HepG2 (cell line): ENCODE data around the gene PLPP3. TPM values are rescaled to one million over a fixed set of nuclear protein-coding genes. Genes with fewer than 3 reads are reported as not detected.
A peak's percentile ranks its signal among the peaks of the same experiment; 100 is the strongest.

Source experiments
- ARNT ChIP-seq: fragments of 450-650 bp; IDR thresholded peaks from 2 replicates; pipeline ENCODE4 v1.6.1; 2017
- BHLHE40 ChIP-seq: IDR thresholded peaks from 2 replicates; pipeline ENCODE4 v1.6.1; 2011; ENCODE audit warnings: low read length, improper control_type of control experiment
- BRCA1 ChIP-seq: sonication (generic); formaldehyde crosslinking; IDR thresholded peaks from 2 replicates; pipeline ENCODE4 v1.4.0; 2020; ENCODE audit warnings: missing genetic modification reagents
- HES4 ChIP-seq: sonication (generic); formaldehyde crosslinking; IDR thresholded peaks from 2 replicates; pipeline ENCODE4 v1.9.0; 2021; ENCODE audit warnings: mild to moderate bottlenecking, missing genetic modification reagents, borderline replicate concordance
- HNRNPL ChIP-seq: fragments of 200-400 bp; formaldehyde crosslinking; IDR thresholded peaks from 2 replicates; pipeline ENCODE4 v1.6.1; 2017; ENCODE audit warnings: mild to moderate bottlenecking, low read depth, low read length
- IRF2 ChIP-seq: IDR thresholded peaks from 2 replicates; pipeline ENCODE4 v1.6.1; 2018; ENCODE audit warnings: missing genetic modification reagents, missing compliant biosample characterization
- JDP2 ChIP-seq: sonication (generic); formaldehyde crosslinking; IDR thresholded peaks from 2 replicates; pipeline ENCODE4 v1.8.1; 2022; ENCODE audit warnings: missing genetic modification reagents, borderline replicate concordance
- MAF1 ChIP-seq: sonication (generic); formaldehyde crosslinking; IDR thresholded peaks from 2 replicates; pipeline ENCODE4 v1.5.0; 2020; ENCODE audit warnings: missing genetic modification reagents, borderline replicate concordance
- MED1 ChIP-seq: sonication (generic); formaldehyde crosslinking; IDR thresholded peaks from 2 replicates; pipeline ENCODE4 v1.4.0; 2020; ENCODE audit warnings: missing genetic modification reagents
- MXD4 ChIP-seq: IDR thresholded peaks from 2 replicates; pipeline ENCODE4 v1.6.1; 2016; ENCODE audit warnings: mild to moderate bottlenecking, missing biosample characterization, missing genetic modification reagents
- NCOA5 ChIP-seq: sonication (generic); formaldehyde crosslinking; IDR thresholded peaks from 2 replicates; pipeline ENCODE4 v1.4.0; 2020; ENCODE audit warnings: missing genetic modification reagents
- NFE2L1 ChIP-seq: sonication (generic); formaldehyde crosslinking; IDR thresholded peaks from 2 replicates; pipeline ENCODE4 v1.4.0; 2020; ENCODE audit warnings: missing genetic modification reagents, mild to moderate bottlenecking, borderline replicate concordance
- NR2F6 ChIP-seq, 2 experiments: IDR thresholded peaks; 2 replicates each; pipeline ENCODE4 v1.6.1; 2016; ENCODE audit warnings: antibody characterized with exemption in 1 of 2, mild to moderate bottlenecking in 1 of 2
- PRDM4 ChIP-seq: sonication (generic); formaldehyde crosslinking; IDR thresholded peaks from 2 replicates; pipeline ENCODE4 v1.9.0; 2021; ENCODE audit warnings: missing genetic modification reagents, borderline replicate concordance
- SMARCE1 ChIP-seq: fragments of 450-650 bp; IDR thresholded peaks from 2 replicates; pipeline ENCODE4 v1.6.1; 2017; ENCODE audit warnings: borderline replicate concordance
- ZNF207 ChIP-seq: fragments of 450-650 bp; IDR thresholded peaks from 2 replicates; pipeline ENCODE4 v1.6.1; 2016; ENCODE audit warnings: antibody characterized with exemption, borderline replicate concordance
- ZNF331 ChIP-seq: sonication (generic); formaldehyde crosslinking; IDR thresholded peaks from 2 replicates; pipeline ENCODE4 v1.4.0; 2020; ENCODE audit warnings: missing genetic modification reagents
- ZNF550 ChIP-seq: sonication (generic); formaldehyde crosslinking; IDR thresholded peaks from 2 replicates; pipeline ENCODE4 v1.4.0; 2020; ENCODE audit warnings: mild to moderate bottlenecking, missing genetic modification reagents, borderline replicate concordance
- ZNF710 ChIP-seq: sonication (generic); formaldehyde crosslinking; IDR thresholded peaks from 2 replicates; pipeline ENCODE4 v1.5.0; 2020; ENCODE audit warnings: mild to moderate bottlenecking, missing genetic modification reagents, borderline replicate concordance
- ZNF792 ChIP-seq: IDR thresholded peaks from 2 replicates; pipeline ENCODE4 v1.6.1; 2016
- ZNF850 ChIP-seq: sonication (generic); formaldehyde crosslinking; conservative IDR thresholded peaks from 2 replicates; pipeline ENCODE4 v1.9.0; 2021; ENCODE audit warnings: mild to moderate bottlenecking, missing genetic modification reagents
- polyA plus RNA-seq, 8 experiments: library from polyadenylated mRNA; depleted of rRNA in 3 of 8; stranded (reverse) in 7 of 8; unstranded in 1 of 8; fragments of >200 nt; fragmentation: Illumina TruSeq in 4 of 8; extraction: Trizol in 4 of 8; gene quantifications; 2 replicates each; pipeline versions ENCODE4 v1.2.1 to v1.2.3, GENCODE V29; 2011 to 2016; ENCODE audit warnings: low read depth in 4 of 8, missing spikeins in 1 of 8, mixed read lengths in 1 of 8; ENCODE audit not compliant: insufficient read depth in 1 of 8
- total RNA-seq, 5 experiments: library from RNA; depleted of rRNA; stranded (reverse); fragments of >200 nt; fragmentation: Illumina TruSeq; extraction: Trizol; gene quantifications; 2 replicates each; pipeline ENCODE4 v1.2.3, GENCODE V29; 2016; ENCODE audit warnings: low read depth in 1 of 5
- TF ChIP-seq, protein P1 (sequence below): sonication (generic); formaldehyde crosslinking; IDR thresholded peaks from 2 replicates; pipeline ENCODE4 v1.4.0; 2020; ENCODE audit warnings: mild to moderate bottlenecking, missing genetic modification reagents
- TF ChIP-seq, protein P2 (sequence below): sonication (generic); formaldehyde crosslinking; IDR thresholded peaks from 2 replicates; pipeline ENCODE4 v1.5.0; 2020; ENCODE audit warnings: mild to moderate bottlenecking, missing genetic modification reagents

Gene PLPP3
- total and polyA plus RNA-seq, 2 of the 13 experiments (the other 11 are each of a cell fraction or from before 2014, with no cell fraction given), result 49.7 to 65.8 TPM

- TF ChIP-seq ZNF550 (no peak), ZNF710 (peak; percentile 94; the same call in 1 of the 2 replicates), HNRNPL (no peak), ZNF850 (CRISPR knock-in tag) (no peak), MED1 (CRISPR knock-in tag) (peak; percentile 95), BHLHE40 (peak; percentile 54), NFE2L1 (CRISPR knock-in tag) (no peak), ZNF792 (peak; percentile 75; the same call in 1 of the 2 replicates), NCOA5 (CRISPR knock-in tag) (no peak), MXD4 (CRISPR knock-in tag) (peak; percentile 87; the same call in 1 of the 2 replicates), ARNT (no peak), IRF2 (CRISPR knock-in tag) (peak; percentile 86), ZNF331 (CRISPR knock-in tag) (peak; percentile 82), NR2F6 (IDR thresholded peaks at IDR 0.05) (peak; percentile 75), NR2F6 (CRISPR knock-in tag; IDR thresholded peaks at IDR 0.05) (peak; percentile 83), MAF1 (CRISPR knock-in tag) (no peak), PRDM4 (CRISPR knock-in tag) (no peak), HES4 (CRISPR knock-in tag) (no peak), BRCA1 (CRISPR knock-in tag) (no peak), JDP2 (CRISPR knock-in tag) (no peak), ZNF207 (no peak), SMARCE1 (no peak)
- TF ChIP-seq, protein P1, sequence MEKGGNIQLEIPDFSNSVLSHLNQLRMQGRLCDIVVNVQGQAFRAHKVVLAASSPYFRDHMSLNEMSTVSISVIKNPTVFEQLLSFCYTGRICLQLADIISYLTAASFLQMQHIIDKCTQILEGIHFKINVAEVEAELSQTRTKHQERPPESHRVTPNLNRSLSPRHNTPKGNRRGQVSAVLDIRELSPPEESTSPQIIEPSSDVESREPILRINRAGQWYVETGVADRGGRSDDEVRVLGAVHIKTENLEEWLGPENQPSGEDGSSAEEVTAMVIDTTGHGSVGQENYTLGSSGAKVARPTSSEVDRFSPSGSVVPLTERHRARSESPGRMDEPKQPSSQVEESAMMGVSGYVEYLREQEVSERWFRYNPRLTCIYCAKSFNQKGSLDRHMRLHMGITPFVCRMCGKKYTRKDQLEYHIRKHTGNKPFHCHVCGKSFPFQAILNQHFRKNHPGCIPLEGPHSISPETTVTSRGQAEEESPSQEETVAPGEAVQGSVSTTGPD (CRISPR knock-in tag), result no peak; the same call in 1 of the 2 replicates
- TF ChIP-seq, protein P2, sequence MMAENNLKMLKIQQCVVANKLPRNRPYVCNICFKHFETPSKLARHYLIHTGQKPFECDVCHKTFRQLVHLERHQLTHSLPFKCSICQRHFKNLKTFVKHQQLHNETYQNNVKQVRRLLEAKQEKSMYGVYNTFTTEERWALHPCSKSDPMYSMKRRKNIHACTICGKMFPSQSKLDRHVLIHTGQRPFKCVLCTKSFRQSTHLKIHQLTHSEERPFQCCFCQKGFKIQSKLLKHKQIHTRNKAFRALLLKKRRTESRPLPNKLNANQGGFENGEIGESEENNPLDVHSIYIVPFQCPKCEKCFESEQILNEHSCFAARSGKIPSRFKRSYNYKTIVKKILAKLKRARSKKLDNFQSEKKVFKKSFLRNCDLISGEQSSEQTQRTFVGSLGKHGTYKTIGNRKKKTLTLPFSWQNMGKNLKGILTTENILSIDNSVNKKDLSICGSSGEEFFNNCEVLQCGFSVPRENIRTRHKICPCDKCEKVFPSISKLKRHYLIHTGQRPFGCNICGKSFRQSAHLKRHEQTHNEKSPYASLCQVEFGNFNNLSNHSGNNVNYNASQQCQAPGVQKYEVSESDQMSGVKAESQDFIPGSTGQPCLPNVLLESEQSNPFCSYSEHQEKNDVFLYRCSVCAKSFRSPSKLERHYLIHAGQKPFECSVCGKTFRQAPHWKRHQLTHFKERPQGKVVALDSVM (CRISPR knock-in tag), result peak; percentile 94
Measured at GRCh38 chr1:56461158-56462127, 117.9 kb downstream of the PLPP3 start (continued).
